SK-N-SH (cell line): Measurements from ENCODE around the gene INTS12. TPM values are rescaled to one million over a fixed set of nuclear protein-coding genes. Genes with fewer than 3 reads are reported as not detected.
A peak's percentile ranks its signal among the peaks of the same experiment; 100 is the strongest.

Source experiments
- CTCF ChIA-PET: fragments of 300-600, 350-600 bp; formaldehyde crosslinking; extraction: SDS; loops from one replicate; lab custom pipeline; 2021; lab: Yijun Ruan, JAX
- POLR2A ChIA-PET: fragments of 350-600 bp; sonication (Branson Sonifier 250); formaldehyde crosslinking; extraction: SDS; loops from one replicate; lab custom pipeline; 2020; ENCODE audit warnings: antibody characterized with exemption, inconsistent platforms; lab: Yijun Ruan, JAX
- DNase-seq: peaks from one replicate; pipeline ENCODE4 v3.0.0; 2012
- H2AFZ ChIP-seq: fragments of 200-600 bp; sonication (generic); 2 replicates; pipeline ENCODE4 v1.8.1; 2016; ENCODE audit warnings: antibody characterized with exemption, mild to moderate bottlenecking, low read depth
- H3F3A ChIP-seq: fragments of 200-600 bp; sonication (generic); replicated peaks from 2 replicates; pipeline ENCODE3; 2016; ENCODE audit warnings: antibody characterized with exemption, mild to moderate bottlenecking; ENCODE audit not compliant: insufficient read depth
- H3K27ac ChIP-seq, 2 experiments: fragments of 200-500 bp in 1 of 2; fragments of 200-600 bp in 1 of 2; sonication (Bioruptor generic) in 1 of 2; sonication (generic), shearing (Covaris generic) in 1 of 2; 2 replicates each; pipeline versions ENCODE4 v1.5.1 to v1.6.1; 2014 to 2016; ENCODE audit warnings: low read depth in 2 of 2, inconsistent platforms in 1 of 2, low read length in 1 of 2, mild to moderate bottlenecking in 1 of 2, mixed read lengths in 1 of 2
- H3K27me3 ChIP-seq: fragments of 200-600 bp; sonication (generic), shearing (Covaris generic); 2 replicates; pipeline ENCODE4 v1.6.1; 2016; ENCODE audit warnings: mixed run types; ENCODE audit not compliant: insufficient read depth
- H3K36me3 ChIP-seq, 2 experiments: fragments of 200-500 bp in 1 of 2; fragments of 200-600 bp in 1 of 2; sonication (Bioruptor generic) in 1 of 2; sonication (generic) in 1 of 2; replicated peaks in 1 of 2; 2 replicates each; pipeline versions ENCODE3 to v1.5.1; 2014 to 2016; ENCODE audit warnings: low read length in 1 of 2, mild to moderate bottlenecking in 1 of 2; ENCODE audit not compliant: insufficient read depth in 2 of 2, control insufficient read depth in 1 of 2
- H3K4me1 ChIP-seq, 2 experiments: fragments of 200-500 bp in 1 of 2; fragments of 200-600 bp in 1 of 2; sonication (Bioruptor generic) in 1 of 2; sonication (generic), shearing (Covaris generic) in 1 of 2; 2 replicates each; pipeline versions ENCODE4 v1.5.1 to v1.6.1; 2014 to 2016; ENCODE audit warnings: low read depth in 1 of 2, low read length in 1 of 2, mixed run types in 1 of 2; ENCODE audit not compliant: insufficient read depth in 2 of 2, control insufficient read depth in 1 of 2
- H3K4me2 ChIP-seq: fragments of 200-600 bp; sonication (generic), shearing (Covaris generic); 2 replicates; pipeline ENCODE4 v1.6.1; 2017; ENCODE audit warnings: mixed run types
- H3K4me3 ChIP-seq, 2 experiments: fragments of 200-500 bp in 1 of 2; fragments of 200-600 bp in 1 of 2; sonication (Bioruptor generic) in 1 of 2; sonication (generic), shearing (Covaris generic) in 1 of 2; 2 replicates each; pipeline versions ENCODE4 v1.5.1 to v1.8.1; 2014 to 2016; ENCODE audit warnings: low read depth in 2 of 2, inconsistent platforms in 1 of 2, low read length in 1 of 2, mild to moderate bottlenecking in 1 of 2, mixed read lengths in 1 of 2, moderate library complexity in 1 of 2
- H3K79me2 ChIP-seq: fragments of 200-600 bp; sonication (generic); 2 replicates; pipeline ENCODE4 v1.8.1; 2017; ENCODE audit warnings: mild to moderate bottlenecking; ENCODE audit not compliant: insufficient read depth
- H3K9ac ChIP-seq: fragments of 200-600 bp; sonication (generic); 2 replicates; pipeline ENCODE4 v1.6.1; 2017; ENCODE audit warnings: mixed run types
- H3K9me2 ChIP-seq: fragments of 200-600 bp; sonication (generic); 2 replicates; pipeline ENCODE4 v1.6.1; 2017; ENCODE audit warnings: mixed run types
- H3K9me3 ChIP-seq: fragments of 200-600 bp; sonication (generic); 2 replicates; pipeline ENCODE4 v1.6.1; 2017; ENCODE audit warnings: mixed run types, mild to moderate bottlenecking, moderate library complexity
- H4K20me1 ChIP-seq: fragments of 200-600 bp; sonication (generic); 2 replicates; pipeline ENCODE4 v1.6.1; 2017; ENCODE audit warnings: mild to moderate bottlenecking, mixed run types; ENCODE audit not compliant: insufficient read depth
- GABPA ChIP-seq: IDR thresholded peaks from 2 replicates; pipeline ENCODE4 v1.4.0; 2012; ENCODE audit warnings: low read depth, mild to moderate bottlenecking
- JUND ChIP-seq: IDR thresholded peaks from 2 replicates; pipeline ENCODE4 v1.4.0; 2012
- MEF2A ChIP-seq: IDR thresholded peaks from 2 replicates; pipeline ENCODE4 v1.4.0; 2012; ENCODE audit warnings: low read depth, borderline replicate concordance
- PBX3 ChIP-seq: IDR thresholded peaks from 2 replicates; pipeline ENCODE4; 2012
- POLR2AphosphoS5 ChIP-seq: IDR thresholded peaks from 2 replicates; pipeline ENCODE4 v1.6.1; 2012; ENCODE audit warnings: low read depth, low read length
- RAD21 ChIP-seq: IDR thresholded peaks from 2 replicates; pipeline ENCODE4 v1.6.1; 2012; ENCODE audit warnings: mild to moderate bottlenecking, low read length
- SIN3A ChIP-seq: IDR thresholded peaks from 2 replicates; pipeline ENCODE4 v1.6.1; 2012; ENCODE audit warnings: low read depth, mild to moderate bottlenecking, low read length, moderate library complexity, borderline replicate concordance
- SMC3 ChIP-seq: IDR thresholded peaks from 2 replicates; pipeline ENCODE4 v1.6.1; 2012; ENCODE audit warnings: low read depth, low read length, improper control_type of control experiment
- TAF1 ChIP-seq: IDR thresholded peaks from 2 replicates; pipeline ENCODE4 v1.6.1; 2012; ENCODE audit warnings: low read depth, mild to moderate bottlenecking, low read length, moderate library complexity, borderline replicate concordance
- YY1 ChIP-seq: IDR thresholded peaks from 2 replicates; pipeline ENCODE4 v1.4.0; 2012; ENCODE audit warnings: low read depth, mild to moderate bottlenecking
- WGBS: methylation state at CpG from one replicate; pipeline ENCODE4 v1.1.6; 2017; ENCODE audit warnings: low lambda C conversion rate; 5-methylcytosine and 5-hydroxymethylcytosine counted together
- polyA plus RNA-seq, 3 experiments: library from polyadenylated mRNA; depleted of rRNA; stranded (reverse); fragments of >200 nt; gene quantifications; 2 replicates each; pipeline ENCODE4 v1.2.3, GENCODE V29; 2012
- TF ChIP-seq, protein P1 (sequence below): fragments of 200-600 bp; sonication (generic); IDR thresholded peaks from 2 replicates; pipeline ENCODE4 v1.6.1; 2017; ENCODE audit warnings: antibody characterized with exemption, mild to moderate bottlenecking, moderate library complexity
- TF ChIP-seq, protein P2 (sequence below): fragments of 150-350 bp; IDR thresholded peaks from 2 replicates; pipeline ENCODE4 v1.6.1; 2017; ENCODE audit warnings: antibody characterized with exemption, low read length, low read depth, borderline replicate concordance

INTS12 gene
- polyA plus RNA-seq, 1 of the 3 experiments (the other 2 are of a cell fraction), result 25.1 TPM

DNA sequence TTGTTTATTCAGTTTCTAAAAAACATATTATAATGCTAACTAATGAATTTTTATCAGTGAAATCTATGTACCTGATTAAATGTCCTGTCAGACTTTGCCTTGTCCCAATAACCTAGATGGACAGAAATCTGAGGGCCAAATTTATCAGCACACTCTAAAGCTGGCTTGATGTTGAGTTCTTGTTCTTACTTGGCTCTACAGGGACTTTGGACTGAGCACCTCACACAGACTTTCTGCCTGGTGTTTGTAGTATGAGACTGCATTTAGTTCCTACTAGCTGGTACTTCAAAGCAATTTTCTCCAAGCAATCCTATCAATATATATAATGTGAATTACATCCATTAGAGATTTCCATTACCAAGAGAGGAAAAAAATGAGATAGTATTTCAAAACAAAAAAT, 37.8 kb downstream of the INTS12 start:
- TF ChIP-seq PBX3 (no peak), RAD21 (no peak), POLR2AphosphoS5 (no peak), TAF1 (no peak), SMC3 (no peak), MEF2A (no peak), SIN3A (no peak), GABPA (no peak)
- TF ChIP-seq, protein P1, sequence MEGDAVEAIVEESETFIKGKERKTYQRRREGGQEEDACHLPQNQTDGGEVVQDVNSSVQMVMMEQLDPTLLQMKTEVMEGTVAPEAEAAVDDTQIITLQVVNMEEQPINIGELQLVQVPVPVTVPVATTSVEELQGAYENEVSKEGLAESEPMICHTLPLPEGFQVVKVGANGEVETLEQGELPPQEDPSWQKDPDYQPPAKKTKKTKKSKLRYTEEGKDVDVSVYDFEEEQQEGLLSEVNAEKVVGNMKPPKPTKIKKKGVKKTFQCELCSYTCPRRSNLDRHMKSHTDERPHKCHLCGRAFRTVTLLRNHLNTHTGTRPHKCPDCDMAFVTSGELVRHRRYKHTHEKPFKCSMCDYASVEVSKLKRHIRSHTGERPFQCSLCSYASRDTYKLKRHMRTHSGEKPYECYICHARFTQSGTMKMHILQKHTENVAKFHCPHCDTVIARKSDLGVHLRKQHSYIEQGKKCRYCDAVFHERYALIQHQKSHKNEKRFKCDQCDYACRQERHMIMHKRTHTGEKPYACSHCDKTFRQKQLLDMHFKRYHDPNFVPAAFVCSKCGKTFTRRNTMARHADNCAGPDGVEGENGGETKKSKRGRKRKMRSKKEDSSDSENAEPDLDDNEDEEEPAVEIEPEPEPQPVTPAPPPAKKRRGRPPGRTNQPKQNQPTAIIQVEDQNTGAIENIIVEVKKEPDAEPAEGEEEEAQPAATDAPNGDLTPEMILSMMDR, result no peak
- TF ChIP-seq, protein P2, sequence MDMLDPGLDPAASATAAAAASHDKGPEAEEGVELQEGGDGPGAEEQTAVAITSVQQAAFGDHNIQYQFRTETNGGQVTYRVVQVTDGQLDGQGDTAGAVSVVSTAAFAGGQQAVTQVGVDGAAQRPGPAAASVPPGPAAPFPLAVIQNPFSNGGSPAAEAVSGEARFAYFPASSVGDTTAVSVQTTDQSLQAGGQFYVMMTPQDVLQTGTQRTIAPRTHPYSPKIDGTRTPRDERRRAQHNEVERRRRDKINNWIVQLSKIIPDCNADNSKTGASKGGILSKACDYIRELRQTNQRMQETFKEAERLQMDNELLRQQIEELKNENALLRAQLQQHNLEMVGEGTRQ, result no peak
- ChIA-PET CTCF (no interaction called here), POLR2A (no interaction called here)
- Histone ChIP-seq H3K4me2 (no peak overlapping the region), H3K27me3 (no peaks in the 10 kb centered on the region), H3K9ac (no peak overlapping the region), H3K36me3 (no peaks in the 10 kb centered on the region), H3K9me2 (no peaks in the 10 kb centered on the region), H4K20me1 (no peaks in the 10 kb centered on the region), H3K9me3 (no peaks in the 10 kb centered on the region), H3K79me2 (no peaks in the 10 kb centered on the region), H2AFZ (no peak overlapping the region), H3K4me3 (no peak overlapping the region), H3K4me1 (no peaks in the 10 kb centered on the region), H3K27ac (no peak overlapping the region), H3F3A (no peaks in the 10 kb centered on the region)
- DNase-seq, result no peak

- H3K9me3 ChIP-seq, result no peaks in the 10 kb centered on the region
- H3K79me2 ChIP-seq, result no peaks in the 10 kb centered on the region
- no peak for DNase-seq
- H3F3A ChIP-seq, result no peaks in the 10 kb centered on the region
- no peak for TF ChIP-seq YY1
- TF ChIP-seq SMC3, result peak; percentile 28; the same call in 1 of the 2 replicates
- TF ChIP-seq, protein P1, result peak; percentile 42
- peak; percentile 68 for TF ChIP-seq RAD21
- TF ChIP-seq JUND, result no peak
- H3K27me3 ChIP-seq, result no peaks in the 10 kb centered on the region
- 0 out of 2 replicates have a peak, but pooled peaks cover 3% of the 10 kb centered on the region for H3K9me2 ChIP-seq
- H3K9ac ChIP-seq, result no peak overlapping the region
- POLR2A ChIA-PET, result no interaction called here
- H4K20me1 ChIP-seq, result no peaks in the 10 kb centered on the region
- WGBS, result 48% methylated on average over 5 of the region's 5 CpGs
- CTCF ChIA-PET, result interaction anchor here (0.6 to 2.4 kb wide), 12 partner anchors 10 to 529 kb away, joined by 3 to 27 read pairs (median 4); partner anchors contain the start of gene PPA2
- H2AFZ ChIP-seq, result no peak overlapping the region
- H3K4me3 ChIP-seq, result no peak overlapping the region
- H3K36me3 ChIP-seq, result no peaks in the 10 kb centered on the region
- no peak overlapping the region for H3K27ac ChIP-seq
- no peaks in the 10 kb centered on the region for H3K4me1 ChIP-seq
- H3K4me2 ChIP-seq, result no peak overlapping the region
Measured at GRCh38 chr4:105666693-105667092, 41.8 kb downstream of the INTS12 start.
